ENCODE data around the gene CCDC146. TPM values are rescaled to one million over a fixed set of nuclear protein-coding genes. Genes with fewer than 3 reads are reported as not detected.

CCDC146 gene
- total and polyA plus RNA-seq, 2 of the 8 experiments (the other 6 are each of a cell fraction or from before 2014, with no cell fraction given) = 0.88 to 2.4 TPM

DNA sequence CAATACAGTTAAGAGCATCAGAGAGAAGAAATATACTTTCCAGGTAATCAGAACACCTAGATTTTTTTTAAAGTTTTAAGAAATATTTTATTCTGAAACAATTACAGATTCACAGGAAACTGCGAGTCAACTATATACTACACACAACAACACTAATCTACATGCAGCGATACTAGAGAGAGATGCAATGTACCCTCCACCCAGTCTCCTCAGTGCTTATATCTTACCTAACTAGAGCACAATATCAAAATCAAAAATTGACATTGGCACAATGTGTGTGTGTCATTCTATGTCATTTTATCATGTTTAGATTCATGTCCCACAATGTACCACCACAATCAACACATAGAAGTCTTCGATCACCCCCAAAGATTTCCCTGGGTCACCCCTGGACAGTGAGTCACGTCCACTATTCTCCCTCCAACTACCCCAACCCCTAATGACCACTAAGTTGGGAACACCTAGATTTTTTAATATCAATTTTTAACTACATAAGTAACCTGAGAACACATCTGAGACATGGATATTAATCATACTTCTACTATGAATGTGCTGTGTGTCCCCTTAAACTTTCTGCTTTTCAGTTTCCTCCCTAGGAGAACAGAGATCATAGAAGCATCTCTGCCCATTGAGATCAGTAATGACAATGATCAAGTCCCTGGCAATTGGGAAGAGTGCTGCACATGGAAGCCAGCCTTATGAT, 207.2 kb downstream of the CCDC146 start (continued):
- TF ChIP-seq, protein P1, sequence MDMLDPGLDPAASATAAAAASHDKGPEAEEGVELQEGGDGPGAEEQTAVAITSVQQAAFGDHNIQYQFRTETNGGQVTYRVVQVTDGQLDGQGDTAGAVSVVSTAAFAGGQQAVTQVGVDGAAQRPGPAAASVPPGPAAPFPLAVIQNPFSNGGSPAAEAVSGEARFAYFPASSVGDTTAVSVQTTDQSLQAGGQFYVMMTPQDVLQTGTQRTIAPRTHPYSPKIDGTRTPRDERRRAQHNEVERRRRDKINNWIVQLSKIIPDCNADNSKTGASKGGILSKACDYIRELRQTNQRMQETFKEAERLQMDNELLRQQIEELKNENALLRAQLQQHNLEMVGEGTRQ (IDR thresholded peaks at IDR 0.05; ENCODE audit: low read length) = no peak
- TF ChIP-seq RNF2 (IDR thresholded peaks at IDR 0.05; ENCODE audit: borderline replicate concordance, low read depth, low read length, missing control alignments, poor library complexity, severe bottlenecking) (no peak), NRF1 (IDR thresholded peaks at IDR 0.05; ENCODE audit: low read depth, low read length) (no peak), JUND (IDR thresholded peaks at IDR 0.05; ENCODE audit: low read length) (no peak), GABPA (IDR thresholded peaks at IDR 0.05; ENCODE audit: borderline replicate concordance, insufficient read depth, low read length) (no peak), GTF2F1 (IDR thresholded peaks at IDR 0.05; ENCODE audit: borderline replicate concordance, low read depth, low read length) (no peak), SP2 (IDR thresholded peaks at IDR 0.05; ENCODE audit: low read length) (no peak), EP300 (IDR thresholded peaks at IDR 0.05; ENCODE audit: borderline replicate concordance in 1 of 2, low read depth in 2 of 2, low read length in 2 of 2) (no peak)

All from H1 (cell line).